Measurements from ENCODE around the gene SLC26A8. TPM values are rescaled to one million over a fixed set of nuclear protein-coding genes. Genes with fewer than 3 reads are reported as not detected.

SLC26A8 gene
- total RNA-seq, 4 donors from 2014 or later, result 0.30 to 1.1 TPM; not detected in 2

- H3K4me3 ChIP-seq, result no peak overlapping the region
- H3K27ac ChIP-seq, result no peak overlapping the region
- TF ChIP-seq EP300 (IDR thresholded peaks at IDR 0.05) (no peak), POLR2A (IDR thresholded peaks at IDR 0.05) (no peak), CTCF (IDR thresholded peaks at IDR 0.05) (no peak)
- DNase-seq (ENCODE audit: low spot score in 2 of 2), result no peak
- 37 to 45% methylated on average over 2 of the region's 2 CpGs for WGBS, 2 donors
- peaks cover 0 to 21% (median 4%) of the 10 kb centered on the region in 3 donors for H3K36me3 ChIP-seq
- no peaks in the 10 kb centered on the region for H3K9me3 ChIP-seq
- H3K4me1 ChIP-seq, result peaks cover 0 to 31% (median 13%) of the 10 kb centered on the region in 4 donors
- H3K27me3 ChIP-seq, result no peaks in the 10 kb centered on the region
These were observed 36.8 kb upstream of the SLC26A8 start for GRCh38 chr6:36061236-36061635.

DNA sequence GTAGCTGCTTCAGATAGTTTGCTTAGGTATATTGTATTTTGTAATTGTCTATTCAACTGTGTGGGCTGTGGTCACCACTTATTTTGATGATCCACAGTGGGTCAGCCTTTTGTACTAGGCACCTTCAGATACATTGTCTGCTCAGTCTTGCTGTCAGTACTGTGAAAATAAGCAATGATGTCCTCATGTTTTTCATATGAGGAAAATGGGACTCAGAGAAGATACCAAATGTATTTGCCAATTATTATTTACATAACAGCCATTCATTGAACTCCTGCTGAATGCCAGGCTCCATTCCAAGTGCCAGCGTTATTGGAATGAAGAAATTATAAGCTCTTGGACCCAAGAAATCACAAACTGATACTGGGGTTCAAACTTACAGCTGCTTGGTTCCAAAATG is 31.7 kb upstream of the SLC26A8 start:
- Histone ChIP-seq H3K36me3 (peaks cover 0 to 28% (median 4%) of the 10 kb centered on the region in 3 donors), H3K9me3 (no peaks in the 10 kb centered on the region), H3K27ac (no peak overlapping the region), H3K27me3 (no peaks in the 10 kb centered on the region), H3K4me3 (no peak overlapping the region), H3K4me1 (peaks cover 0 to 47% (median 9%) of the 10 kb centered on the region in 4 donors)
- no peak for TF ChIP-seq CTCF (IDR thresholded peaks at IDR 0.05)
- no peak for TF ChIP-seq EP300 (IDR thresholded peaks at IDR 0.05)
- TF ChIP-seq POLR2A (IDR thresholded peaks at IDR 0.05), result no peak
- no peak for DNase-seq (ENCODE audit: low spot score in 2 of 2)
- 41 to 42% methylated on average over 1 of the region's 1 CpG for WGBS, 2 donors

DNA sequence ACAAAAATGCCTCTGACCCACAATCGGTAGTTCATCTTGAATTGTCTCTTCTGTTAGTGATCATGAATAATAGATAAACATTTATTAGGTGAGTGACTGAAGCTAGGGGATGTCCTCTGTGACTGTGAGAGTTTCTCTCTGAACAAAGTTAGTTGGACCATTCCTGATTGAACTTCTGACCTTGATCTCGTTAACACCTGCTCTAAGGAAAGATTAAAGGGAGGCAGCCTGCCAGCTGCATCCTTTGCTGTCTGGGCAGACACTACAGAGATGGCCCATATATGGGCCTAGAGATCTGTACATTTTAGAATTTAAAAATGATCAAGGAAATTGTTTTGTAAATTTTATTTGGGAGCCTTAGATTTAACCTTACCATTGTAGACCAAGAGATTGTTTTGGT is 30.5 kb upstream of the SLC26A8 start:
- peaks cover 0 to 20% (median 4%) of the 10 kb centered on the region in 3 donors for H3K36me3 ChIP-seq
- H3K4me1 ChIP-seq, result peaks cover 0 to 57% (median 13%) of the 10 kb centered on the region in 4 donors
- H3K9me3 ChIP-seq, result no peaks in the 10 kb centered on the region
- peak overlapping the region in 1 of 4 donors; percentile 49 for H3K27ac ChIP-seq
- DNase-seq (ENCODE audit: low spot score in 2 of 2), result no peak
- H3K4me3 ChIP-seq, result no peak overlapping the region
- no peaks in the 10 kb centered on the region for H3K27me3 ChIP-seq
- 48 to 64% methylated on average over 2 of the region's 2 CpGs for WGBS, 2 donors
- TF ChIP-seq POLR2A (IDR thresholded peaks at IDR 0.05) (no peak), EP300 (IDR thresholded peaks at IDR 0.05) (no peak)

GRCh38 chr6:36054415-36054814 is 30.0 kb upstream of the SLC26A8 start:
- Histone ChIP-seq H3K27ac (peak overlapping the region in 1 of 4 donors; percentile 49), H3K36me3 (peaks cover 0 to 14% (median 0%) of the 10 kb centered on the region in 3 donors), H3K27me3 (no peaks in the 10 kb centered on the region), H3K4me3 (no peak overlapping the region), H3K4me1 (peaks cover 0 to 61% (median 15%) of the 10 kb centered on the region in 4 donors), H3K9me3 (no peaks in the 10 kb centered on the region)
- 62 to 68% methylated on average over 2 of the region's 2 CpGs for WGBS, 2 donors
- DNase-seq (ENCODE audit: low spot score in 2 of 2), result no peak
- no peak for TF ChIP-seq EP300 (IDR thresholded peaks at IDR 0.05)
- no peak for TF ChIP-seq POLR2A (IDR thresholded peaks at IDR 0.05)
- no peak for TF ChIP-seq CTCF (IDR thresholded peaks at IDR 0.05)

DNA sequence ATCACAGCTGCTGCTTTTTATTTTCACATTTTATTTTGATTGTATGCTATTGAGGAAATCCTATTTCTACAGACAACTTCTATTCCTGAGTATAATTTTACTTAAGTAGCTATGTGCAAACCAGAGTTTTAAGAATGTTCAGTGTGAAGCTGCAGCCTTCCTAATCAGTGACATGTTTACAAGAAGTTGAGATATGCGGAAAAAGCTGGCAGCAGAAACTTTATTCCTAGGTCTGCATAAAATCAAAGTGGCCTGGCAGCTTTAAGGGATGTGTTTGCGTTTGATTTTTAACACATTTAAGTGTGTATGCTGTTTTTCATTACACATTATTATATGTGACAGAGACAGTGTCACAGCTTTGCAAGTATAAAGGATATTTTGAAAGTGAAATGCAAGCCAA is 29.4 kb upstream of the SLC26A8 start:
- Histone ChIP-seq H3K9me3 (no peaks in the 10 kb centered on the region), H3K4me3 (no peak overlapping the region), H3K27me3 (no peaks in the 10 kb centered on the region), H3K4me1 (peaks cover 0 to 61% (median 16%) of the 10 kb centered on the region in 4 donors), H3K27ac (no peak overlapping the region), H3K36me3 (peaks cover 0 to 9% (median 0%) of the 10 kb centered on the region in 3 donors)
- 76 to 95% methylated on average over 2 of the region's 2 CpGs for WGBS, 2 donors
- no peak for TF ChIP-seq POLR2A (IDR thresholded peaks at IDR 0.05)
- TF ChIP-seq EP300 (IDR thresholded peaks at IDR 0.05), result no peak
- no peak for TF ChIP-seq CTCF (IDR thresholded peaks at IDR 0.05)
- DNase-seq (ENCODE audit: low spot score in 2 of 2), result no peak

All from tibial nerve (tissue), 4 donors.